NCI-H1694 (cell line): ENCODE measurements around the gene OR2T29.
"Not testable (repeated sequence)": the region's sequence is repeated elsewhere in the genome, so short reads cannot be mapped to it uniquely, and the experiment has no call there.

ENCODE experiments used
- DNase-seq: peaks from one replicate; lab custom pipeline; 2025; lab: John Stamatoyannopoulos, UW

Gene OR2T29

DNA sequence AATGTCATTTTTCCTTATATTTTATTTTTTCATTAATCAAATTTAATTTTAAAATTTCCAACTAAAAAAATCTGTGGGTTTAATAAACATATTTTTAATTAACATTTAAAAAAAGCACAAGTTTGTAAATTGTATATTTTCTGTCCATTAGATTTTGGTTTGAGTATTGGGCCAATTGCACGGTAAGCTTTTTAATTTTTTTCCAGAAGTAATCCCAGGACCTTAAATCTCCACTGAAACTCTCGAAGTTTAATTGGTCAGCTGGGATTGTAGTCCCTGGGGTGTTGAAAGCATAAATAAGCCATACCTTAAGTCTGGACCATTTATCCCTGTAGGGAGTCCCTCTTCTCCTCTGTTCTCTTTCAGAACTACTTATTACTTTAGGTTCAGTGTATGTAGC, 54.8 kb downstream of the OR2T29 start, which contains the start of gene OR2G6:
Gene OR2G6 (plus strand): TSS at position 301 of the 400 bp plus-strand sequence. CDS start 13,574 bp downstream, outside the sequence.
- DNase-seq = not testable (repeated sequence)
